HuH-7.5 (cell line): ENCODE data around the gene CLIC5.

Experiments
- DNase-seq: peaks from one replicate; pipeline ENCODE4 v3.0.0; 2011; ENCODE audit warnings: low spot score

Gene CLIC5

GRCh38 chr6:45838996-45839395 is 176.7 kb downstream of the CLIC5 start:
- no peak for DNase-seq

DNA sequence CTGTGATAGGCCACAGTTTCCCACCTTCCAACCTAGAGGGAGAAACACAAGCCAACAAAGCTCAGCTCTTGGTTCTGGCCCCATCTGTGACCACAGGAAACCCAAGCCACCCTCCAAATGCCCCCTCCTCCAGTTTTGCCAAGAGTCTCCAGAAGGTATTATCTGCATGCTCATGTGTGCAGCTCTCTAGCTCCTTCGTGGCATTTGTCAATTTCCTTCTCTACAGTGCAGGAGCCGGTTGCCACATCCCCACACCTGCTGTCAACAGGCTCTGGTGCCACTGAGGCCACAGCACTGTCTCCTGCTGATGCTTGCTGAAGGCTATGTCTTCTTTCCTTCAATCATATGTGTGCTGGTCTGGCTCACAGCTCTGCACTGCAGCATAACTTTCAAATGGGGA is 177.2 kb downstream of the CLIC5 start:
- DNase-seq, result no peak

DNA sequence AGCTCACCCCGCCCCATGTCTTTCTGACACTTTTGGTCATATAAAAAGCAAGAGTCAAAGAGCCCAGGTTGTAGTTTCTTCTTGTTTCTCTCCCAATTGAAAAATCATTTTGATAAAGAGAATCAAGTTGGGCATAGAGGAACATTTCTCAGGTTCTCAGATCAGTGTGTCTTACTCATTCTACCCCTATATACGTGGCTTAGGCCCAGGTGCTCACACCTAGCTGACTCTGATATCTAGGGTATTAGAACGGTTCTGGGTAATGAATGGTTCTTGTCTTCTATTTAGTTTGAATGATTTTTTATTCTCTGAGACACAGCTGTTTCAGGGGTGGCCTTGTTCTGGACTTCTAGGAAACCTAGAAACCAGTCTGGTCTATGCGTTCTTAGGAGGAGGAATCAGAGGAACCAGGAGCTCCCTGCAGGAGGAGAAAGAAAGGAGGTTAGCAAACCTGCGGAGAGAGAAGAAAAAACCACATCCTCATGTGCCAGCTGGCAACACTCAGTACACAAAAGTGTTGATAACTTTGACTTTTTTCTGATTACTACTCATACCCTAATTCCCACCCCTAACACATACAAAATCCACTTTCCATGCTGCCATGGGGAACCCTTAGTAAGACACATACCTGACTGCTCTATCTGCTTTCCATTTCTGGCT is 178.0 kb downstream of the CLIC5 start:
- DNase-seq, result no peak

GRCh38 chr6:45836984-45837383 is 178.7 kb downstream of the CLIC5 start:
- no peak for DNase-seq

DNA sequence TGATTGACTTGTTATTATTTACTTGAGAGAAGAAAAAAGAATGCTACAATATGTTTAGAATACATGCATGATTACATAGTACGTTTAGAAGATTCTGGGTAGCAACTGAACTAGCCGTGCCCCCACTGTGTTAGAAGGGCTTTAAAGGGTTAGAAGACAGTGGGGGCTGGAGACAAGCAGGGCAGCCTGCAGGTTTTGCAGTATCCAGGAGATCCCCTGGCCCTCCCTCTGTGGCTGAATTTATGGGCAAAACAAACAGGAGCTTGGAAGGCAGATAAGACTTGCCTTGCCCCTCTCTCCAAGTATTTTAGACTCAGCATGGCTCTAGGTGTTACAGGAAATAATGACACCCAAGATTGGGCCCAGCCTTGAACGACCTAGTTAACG is 179.2 kb downstream of the CLIC5 start:
- DNase-seq, result no peak

DNA sequence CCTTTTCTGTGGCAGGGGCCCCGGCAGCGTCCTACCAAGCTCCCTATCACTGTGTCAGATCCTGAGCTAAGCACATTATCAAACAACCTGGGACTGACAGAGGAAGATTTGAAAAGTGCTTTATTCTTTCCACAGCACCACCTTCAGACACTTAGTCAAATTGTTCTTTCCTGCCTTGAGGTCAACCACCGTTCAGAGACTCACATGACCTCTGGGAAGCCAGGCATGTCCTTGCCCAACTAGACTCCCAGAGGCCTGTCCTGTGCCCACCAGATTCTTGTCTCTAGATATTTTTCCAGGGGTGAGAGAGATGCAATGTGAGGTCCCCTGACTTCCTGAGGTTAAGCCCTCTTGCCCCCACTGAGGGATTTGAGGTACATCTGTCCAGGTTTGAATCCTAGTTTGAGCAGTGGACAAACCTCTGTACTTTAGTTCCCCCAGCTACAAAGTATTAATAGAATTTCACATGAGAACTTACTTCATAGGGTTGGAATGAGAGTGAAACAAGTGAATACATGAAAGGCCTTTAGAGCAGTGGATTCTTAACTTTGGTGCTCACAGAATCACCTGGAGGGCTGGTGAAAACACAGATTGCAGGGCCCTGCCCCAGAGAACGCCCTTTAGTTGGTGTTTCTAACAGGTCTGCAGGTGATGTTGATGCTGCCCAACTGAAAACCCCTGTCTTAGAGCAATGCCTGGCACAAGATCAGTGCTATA is 179.8 kb downstream of the CLIC5 start:
- no peak for DNase-seq

GRCh38 chr6:45832063-45832462 is 183.6 kb downstream of the CLIC5 start:
- no peak for DNase-seq
